ENCODE results near the gene USHBP1.
"Not testable (repeated sequence)": the region's sequence is repeated elsewhere in the genome, so short reads cannot be mapped to it uniquely, and the experiment has no call there.

The USHBP1 gene

DNA sequence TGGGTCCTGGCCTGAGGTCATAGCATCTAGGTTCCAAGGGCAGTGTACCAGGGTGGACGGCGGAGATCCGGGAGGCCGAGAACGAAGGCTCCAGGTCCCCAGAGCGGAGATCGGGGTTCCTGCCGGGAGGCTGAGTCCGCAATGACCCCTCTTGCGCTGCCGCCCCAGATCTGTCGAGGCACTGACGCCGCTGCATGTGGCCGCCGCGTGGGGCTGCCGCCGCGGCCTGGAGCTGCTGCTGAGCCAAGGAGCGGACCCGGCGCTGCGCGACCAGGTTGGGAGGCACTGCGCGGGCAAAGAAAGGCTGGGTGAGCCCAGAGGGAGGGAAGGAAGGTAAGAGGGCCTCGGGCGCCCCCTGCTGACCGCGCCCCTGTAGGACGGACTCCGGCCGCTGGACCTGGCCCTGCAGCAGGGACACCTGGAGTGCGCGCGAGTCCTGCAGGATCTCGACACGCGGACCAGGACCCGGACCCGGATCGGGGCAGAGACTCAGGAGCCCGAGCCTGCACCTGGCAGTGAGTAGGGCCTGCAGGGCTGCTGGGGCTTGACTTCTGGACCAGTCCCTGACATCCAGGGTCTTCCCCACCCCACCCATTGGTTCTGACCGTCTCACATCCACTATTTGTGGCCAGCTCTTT lies 18.1 kb upstream of the USHBP1 start:
- peak overlapping the region; percentile 22; the same call in 1 of the 2 replicates for H3K27ac ChIP-seq
- TF ChIP-seq, protein P1, sequence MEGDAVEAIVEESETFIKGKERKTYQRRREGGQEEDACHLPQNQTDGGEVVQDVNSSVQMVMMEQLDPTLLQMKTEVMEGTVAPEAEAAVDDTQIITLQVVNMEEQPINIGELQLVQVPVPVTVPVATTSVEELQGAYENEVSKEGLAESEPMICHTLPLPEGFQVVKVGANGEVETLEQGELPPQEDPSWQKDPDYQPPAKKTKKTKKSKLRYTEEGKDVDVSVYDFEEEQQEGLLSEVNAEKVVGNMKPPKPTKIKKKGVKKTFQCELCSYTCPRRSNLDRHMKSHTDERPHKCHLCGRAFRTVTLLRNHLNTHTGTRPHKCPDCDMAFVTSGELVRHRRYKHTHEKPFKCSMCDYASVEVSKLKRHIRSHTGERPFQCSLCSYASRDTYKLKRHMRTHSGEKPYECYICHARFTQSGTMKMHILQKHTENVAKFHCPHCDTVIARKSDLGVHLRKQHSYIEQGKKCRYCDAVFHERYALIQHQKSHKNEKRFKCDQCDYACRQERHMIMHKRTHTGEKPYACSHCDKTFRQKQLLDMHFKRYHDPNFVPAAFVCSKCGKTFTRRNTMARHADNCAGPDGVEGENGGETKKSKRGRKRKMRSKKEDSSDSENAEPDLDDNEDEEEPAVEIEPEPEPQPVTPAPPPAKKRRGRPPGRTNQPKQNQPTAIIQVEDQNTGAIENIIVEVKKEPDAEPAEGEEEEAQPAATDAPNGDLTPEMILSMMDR (conservative IDR thresholded peaks at IDR 0.05) = peak; percentile 96

DNA sequence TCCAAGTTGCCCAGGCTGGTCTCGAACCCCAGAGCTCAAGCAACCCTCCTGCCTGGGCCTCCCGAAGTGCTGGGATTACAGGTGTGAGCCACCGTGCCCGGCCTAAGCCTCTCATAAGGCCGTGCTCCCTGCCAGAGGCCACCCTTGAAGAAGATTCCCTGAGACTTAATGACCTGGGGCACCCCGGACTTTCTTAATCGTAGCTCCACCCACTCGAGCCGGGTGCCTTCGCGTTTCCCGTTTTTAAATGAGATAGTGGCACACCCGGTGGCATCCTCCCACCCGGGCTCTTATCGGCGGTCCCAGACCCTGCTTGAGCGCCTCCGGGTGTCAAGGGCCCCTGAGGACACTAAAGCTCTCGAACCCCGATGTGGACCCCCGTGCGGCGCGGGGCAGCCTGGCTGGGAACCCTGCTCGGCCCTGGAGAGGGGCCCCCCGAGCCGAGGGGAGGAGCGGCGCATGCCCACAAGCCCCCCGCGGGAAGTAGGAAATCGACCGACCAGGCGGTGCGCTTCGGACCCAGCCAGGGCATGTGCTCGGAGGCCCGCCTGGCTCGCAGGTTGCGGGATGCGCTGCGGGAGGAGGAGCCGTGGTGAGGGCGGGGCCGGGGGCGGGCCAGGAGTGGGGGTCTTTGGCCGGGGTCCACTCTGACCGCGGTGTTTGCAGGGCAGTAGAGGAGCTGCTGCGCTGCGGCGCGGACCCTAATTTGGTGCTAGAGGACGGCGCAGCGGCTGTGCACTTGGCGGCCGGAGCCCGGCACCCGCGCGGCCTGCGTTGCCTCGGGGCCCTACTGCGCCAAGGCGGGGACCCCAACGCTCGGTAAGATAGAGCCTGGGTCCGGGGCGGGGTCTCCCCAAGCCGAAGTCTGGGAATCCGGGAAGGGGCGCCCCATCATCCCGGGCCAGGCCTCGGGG lies 17.1 kb upstream of the USHBP1 start, which contains the start of gene ANKLE1:
TSS of gene ANKLE1 (plus strand) at position 511 of the 914 bp plus-strand sequence. CDS start at position 531, 20 bp downstream.
- TF ChIP-seq, protein P1 (conservative IDR thresholded peaks at IDR 0.05) = no peak
- H3K27ac ChIP-seq = peak within 1 kb of the TSS; percentile 22; the same call in 1 of the 2 replicates

DNA sequence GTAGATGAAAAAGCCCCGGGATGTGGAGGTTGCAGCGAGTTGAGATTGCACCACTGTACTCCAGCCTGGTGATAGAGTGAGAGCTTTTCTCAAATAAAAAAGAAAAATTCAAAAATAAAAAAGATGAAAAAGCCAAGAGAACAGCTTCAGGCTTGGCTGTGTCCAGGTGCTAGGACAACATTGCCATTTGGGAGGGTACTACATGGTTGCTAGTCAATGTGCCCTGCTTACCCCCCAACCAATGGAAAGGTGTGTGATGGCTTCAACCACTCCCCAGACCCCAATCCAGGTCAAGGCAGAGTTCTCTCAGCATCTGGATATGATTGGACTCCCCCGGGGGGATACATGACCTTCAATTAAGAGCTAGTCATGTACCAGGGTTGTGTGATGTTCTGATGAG lies 14.9 kb upstream of the USHBP1 start:
- TF ChIP-seq, protein P1 (conservative IDR thresholded peaks at IDR 0.05) = no peak
- H3K27ac ChIP-seq = no peak overlapping the region

DNA sequence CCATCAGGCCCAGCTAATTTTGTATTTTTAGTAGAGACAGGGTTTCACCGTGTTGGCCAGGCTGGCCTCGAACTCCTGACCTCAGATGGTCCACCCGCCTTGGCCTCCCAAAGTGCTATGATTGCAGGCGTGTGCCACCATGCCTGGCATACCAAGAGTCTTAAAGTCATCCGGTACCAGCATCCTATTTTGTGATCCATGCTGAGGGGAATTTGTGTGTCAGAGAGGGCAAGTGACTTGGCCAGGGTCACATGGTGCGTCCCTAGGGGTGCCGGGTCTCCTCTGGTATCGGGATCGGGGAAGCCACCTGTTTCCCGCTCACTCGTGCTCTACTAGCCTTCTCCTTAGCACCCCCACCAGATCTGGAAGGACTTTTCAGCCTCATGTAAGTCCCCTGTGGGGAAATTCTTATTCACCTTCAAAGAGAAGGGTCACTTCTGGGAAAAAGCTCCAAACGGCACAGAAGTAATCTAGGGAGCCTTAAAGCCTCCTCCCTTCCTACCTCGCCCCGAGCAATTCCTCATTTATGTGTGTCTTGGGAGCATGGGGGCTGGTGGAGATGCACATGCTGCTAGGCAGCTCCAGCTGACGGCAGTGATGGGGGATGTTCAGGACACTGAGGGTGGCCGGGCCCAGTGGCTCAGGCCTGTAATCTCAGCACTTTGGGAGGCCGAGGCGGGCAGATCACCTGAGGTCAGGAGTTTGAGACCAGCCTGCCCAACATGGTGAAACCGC lies 11.1 kb upstream of the USHBP1 start:
- TF ChIP-seq, protein P1 (conservative IDR thresholded peaks at IDR 0.05) = no peak
- no peak overlapping the region for H3K27ac ChIP-seq

DNA sequence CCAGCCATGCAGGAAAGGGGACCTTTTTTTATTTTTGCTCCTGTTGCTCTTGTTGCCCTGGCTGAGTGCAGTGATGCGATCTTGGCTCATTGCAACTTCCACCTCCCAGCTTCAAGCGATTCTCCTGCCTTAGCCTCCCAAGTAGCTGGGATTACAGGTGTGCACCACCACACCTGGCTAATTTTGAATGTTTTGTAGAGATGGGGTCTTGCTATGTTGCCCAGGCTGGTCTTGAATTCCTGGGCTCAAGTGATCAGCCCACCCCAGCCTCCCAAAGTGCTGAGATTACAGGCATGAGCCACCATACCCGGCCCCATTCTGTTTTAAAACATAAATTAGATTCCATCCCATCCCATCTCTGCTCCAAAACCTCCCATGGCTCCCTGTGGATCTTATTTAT lies 10.3 kb upstream of the USHBP1 start:
- not testable (repeated sequence) for H3K27ac ChIP-seq

DNA sequence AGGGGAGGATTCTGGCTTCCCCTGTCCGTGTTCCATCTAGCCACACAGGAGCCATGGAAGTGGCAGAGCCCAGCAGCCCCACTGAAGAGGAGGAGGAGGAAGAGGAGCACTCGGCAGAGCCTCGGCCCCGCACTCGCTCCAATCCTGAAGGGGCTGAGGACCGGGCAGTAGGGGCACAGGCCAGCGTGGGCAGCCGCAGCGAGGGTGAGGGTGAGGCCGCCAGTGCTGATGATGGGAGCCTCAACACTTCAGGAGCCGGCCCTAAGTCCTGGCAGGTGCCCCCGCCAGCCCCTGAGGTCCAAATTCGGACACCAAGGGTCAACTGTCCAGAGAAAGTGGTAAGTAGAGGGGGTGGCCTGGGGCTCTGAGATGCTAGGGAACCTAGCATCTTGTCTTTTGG lies 4.2 kb upstream of the USHBP1 start:
- TF ChIP-seq, protein P1 (conservative IDR thresholded peaks at IDR 0.05) = no peak
- no peak overlapping the region for H3K27ac ChIP-seq

DNA sequence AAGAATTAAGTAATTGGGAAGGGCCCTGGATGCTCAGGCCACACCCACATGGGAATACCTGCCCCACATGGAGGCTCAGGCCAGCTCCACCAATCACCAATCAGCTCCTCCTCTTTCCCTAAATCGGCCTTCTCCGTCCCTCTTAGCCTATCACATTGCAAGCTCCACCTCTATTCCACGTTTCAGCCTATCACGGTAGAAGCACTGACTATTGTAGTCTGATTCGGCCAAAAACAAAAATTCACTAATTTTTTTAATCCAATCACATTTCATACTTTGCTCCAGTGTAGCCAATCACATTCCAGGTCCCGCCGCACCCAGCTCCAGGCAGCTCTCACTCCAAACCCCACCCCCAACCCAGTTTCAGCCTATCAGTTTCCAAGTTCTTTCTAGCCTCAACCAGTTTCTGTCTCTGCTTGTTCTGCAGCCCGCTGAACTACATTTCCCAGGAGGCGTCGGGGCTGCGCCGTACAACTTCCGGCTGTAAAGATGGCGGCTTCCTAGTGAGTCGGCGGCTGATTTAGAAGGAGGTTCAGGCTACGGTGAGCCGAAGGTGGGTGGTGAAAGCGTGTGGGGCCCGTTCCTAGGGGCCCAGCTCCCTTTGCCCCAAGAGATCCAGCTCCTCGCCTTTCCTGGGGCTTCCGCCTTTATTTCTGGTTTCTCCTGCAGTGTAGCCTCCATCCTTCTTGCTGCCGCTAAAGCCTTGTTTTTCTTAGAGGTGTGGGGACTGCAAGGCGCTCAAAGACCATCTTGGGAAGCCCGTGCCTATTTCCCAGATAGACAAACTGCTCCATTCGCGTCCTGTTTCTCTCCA lies 2.6 kb upstream of the USHBP1 start, which contains the start of gene BABAM1:
TSS of gene BABAM1 (plus strand) at position 469 of the 814 bp plus-strand sequence. CDS start 1,364 bp downstream, outside the sequence.
- TF ChIP-seq, protein P1 (conservative IDR thresholded peaks at IDR 0.05) = no peak
- H3K27ac ChIP-seq = peak within 1 kb of the TSS; percentile 71
